Smooth muscle cell of the pulmonary artery (primary cell): ENCODE results near the gene UAP1. TPM values are rescaled to one million over a fixed set of nuclear protein-coding genes. Genes with fewer than 3 reads are reported as not detected.

Source experiments
- total RNA-seq: library from RNA; depleted of rRNA; stranded (reverse); fragments of >200 nt; gene quantifications from 2 replicates; pipeline ENCODE4 v1.2.3, GENCODE V29; 2014

The UAP1 gene
- 96.6 and 161 TPM in 2 replicates for total RNA-seq

GRCh38 chr1:162561616-162562469, at the start of gene UAP1:
UAP1 (plus strand) TSS chr1:162561722; CDS start chr1:162566069, 4,347 bp downstream.

GRCh38 chr1:162632217-162632666, 70.7 kb downstream of the UAP1 start, which contains the start of gene DDR2:
DDR2 (plus strand) TSS chr1:162632464; CDS start chr1:162719064, 86,600 bp downstream.

Other genes with a start within 250 kb of the UAP1 start
- gene SPATA46, start 184.9 kb upstream of the UAP1 start, total RNA-seq: not detected in 2 replicates
- 0.07 and 0.13 TPM in 2 replicates for gene C1orf226, start 180.0 kb upstream of the UAP1 start, total RNA-seq
- not detected in 2 replicates for gene SH2D1B, start 149.6 kb upstream of the UAP1 start, total RNA-seq
- gene UHMK1, start 63.9 kb upstream of the UAP1 start, total RNA-seq: 61.4 and 63.7 TPM in 2 replicates
- 282 and 310 TPM in 2 replicates for gene DDR2, start 70.7 kb downstream of the UAP1 start, total RNA-seq
- 19.5 and 19.8 TPM in 2 replicates for gene HSD17B7, start 229.0 kb downstream of the UAP1 start, total RNA-seq